ENCODE results near the gene DNAI2.

DNAI2 gene

DNA sequence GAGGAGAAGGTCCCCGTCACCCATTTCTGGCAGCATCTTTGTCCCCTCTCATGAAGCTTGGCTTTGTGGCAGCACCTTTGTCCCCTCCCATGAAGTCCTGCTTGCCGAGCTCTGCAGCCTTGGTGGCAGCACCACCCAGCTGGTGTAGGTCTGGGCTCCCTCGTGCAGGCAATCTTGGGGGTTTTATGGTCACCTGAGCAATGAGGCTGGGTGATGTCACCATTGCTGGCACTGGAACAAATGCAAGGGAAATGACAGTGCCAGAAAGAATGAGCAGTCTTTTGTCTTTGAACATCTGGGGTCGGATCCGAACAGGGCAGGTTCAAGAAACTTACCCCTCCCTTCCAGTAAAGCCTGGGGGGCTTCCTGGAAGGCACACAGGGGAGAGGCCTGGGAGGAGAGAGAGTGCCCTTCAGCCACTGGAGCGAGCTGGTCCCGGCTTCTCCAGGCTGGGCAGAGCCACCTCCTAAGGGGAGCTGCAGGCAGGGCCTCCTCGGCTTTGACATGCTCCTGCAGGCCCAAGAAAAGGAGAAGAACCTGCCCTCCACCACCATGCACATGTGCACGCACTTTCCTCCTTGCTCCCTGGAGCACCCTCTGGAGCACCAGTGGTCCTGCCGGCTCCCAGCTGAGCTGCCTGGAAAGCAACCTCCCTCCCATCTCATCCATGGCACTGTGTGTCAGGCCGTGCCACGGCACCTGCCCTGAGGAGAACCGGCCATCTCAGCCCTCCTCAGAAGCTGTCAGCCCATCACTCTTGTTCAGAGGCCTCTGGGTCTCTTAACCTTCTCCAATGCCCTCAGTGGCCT lies 71.6 kb downstream of the DNAI2 start:
- Histone ChIP-seq H3K36me3 (ENCODE audit: control insufficient read depth, insufficient read depth, low read length) (no peaks in the 10 kb centered on the region), H3K4me3 (ENCODE audit: insufficient read depth, low read depth, low read length, poor library complexity, severe bottlenecking) (no peak overlapping the region), H3K27ac (ENCODE audit: insufficient read depth, low read length, poor library complexity, severe bottlenecking) (no peak overlapping the region), H3K9me3 (ENCODE audit: control insufficient read depth, low read length) (no peaks in the 10 kb centered on the region), H3K4me1 (ENCODE audit: control insufficient read depth, insufficient read depth, low read length, poor library complexity, severe bottlenecking) (no peaks in the 10 kb centered on the region), H3K27me3 (replicated peaks; ENCODE audit: control insufficient read depth, insufficient read depth, low read length, poor library complexity, severe bottlenecking) (no peaks in the 10 kb centered on the region)
- no peak for DNase-seq

DNA sequence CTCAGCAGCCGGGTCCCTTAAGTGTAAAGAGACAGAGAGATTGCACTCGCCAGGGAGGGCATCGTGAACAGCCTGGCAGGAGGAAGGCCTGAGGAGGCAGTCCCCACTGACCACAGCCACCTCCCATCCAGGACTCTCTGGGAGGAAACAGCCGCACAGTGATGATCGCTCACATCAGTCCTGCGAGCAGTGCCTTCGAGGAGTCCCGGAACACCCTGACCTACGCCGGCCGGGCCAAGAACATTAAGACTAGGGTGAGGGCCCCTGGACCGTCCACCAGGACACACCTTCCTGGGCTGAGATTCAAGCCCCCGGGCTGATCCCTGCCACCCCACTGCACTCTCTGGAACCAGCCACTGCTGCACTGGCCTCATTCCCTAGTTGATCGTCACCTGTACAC lies 73.6 kb downstream of the DNAI2 start:
- H3K27me3 ChIP-seq (replicated peaks; ENCODE audit: control insufficient read depth, insufficient read depth, low read length, poor library complexity, severe bottlenecking), result no peaks in the 10 kb centered on the region
- H3K36me3 ChIP-seq (ENCODE audit: control insufficient read depth, insufficient read depth, low read length), result no peaks in the 10 kb centered on the region
- H3K4me3 ChIP-seq (ENCODE audit: insufficient read depth, low read depth, low read length, poor library complexity, severe bottlenecking), result no peak overlapping the region
- H3K4me1 ChIP-seq (ENCODE audit: control insufficient read depth, insufficient read depth, low read length, poor library complexity, severe bottlenecking), result no peaks in the 10 kb centered on the region
- H3K27ac ChIP-seq (ENCODE audit: insufficient read depth, low read length, poor library complexity, severe bottlenecking), result no peak overlapping the region
- no peak for DNase-seq
- H3K9me3 ChIP-seq (ENCODE audit: control insufficient read depth, low read length), result no peaks in the 10 kb centered on the region

DNA sequence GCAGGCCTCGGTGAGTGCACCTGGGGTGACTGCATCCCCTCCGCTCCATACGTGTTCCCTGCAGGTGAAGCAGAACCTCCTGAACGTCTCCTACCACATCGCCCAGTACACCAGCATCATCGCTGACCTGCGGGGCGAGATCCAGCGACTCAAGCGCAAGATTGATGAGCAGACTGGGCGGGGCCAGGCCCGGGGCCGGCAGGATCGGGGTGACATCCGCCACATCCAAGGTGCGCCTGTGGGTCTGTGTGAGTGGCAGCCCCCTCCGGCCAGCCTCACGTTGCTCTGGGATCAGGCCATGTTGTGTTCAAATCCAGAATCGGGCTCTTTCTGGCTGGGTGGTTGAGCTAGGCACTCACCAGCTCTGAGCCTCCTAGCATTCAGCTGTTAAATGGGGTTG lies 75.1 kb downstream of the DNAI2 start:
- no peaks in the 10 kb centered on the region for H3K9me3 ChIP-seq (ENCODE audit: control insufficient read depth, low read length)
- peaks cover 4% of the 10 kb centered on the region for H3K4me1 ChIP-seq (ENCODE audit: control insufficient read depth, insufficient read depth, low read length, poor library complexity, severe bottlenecking)
- no peak overlapping the region for H3K27ac ChIP-seq (ENCODE audit: insufficient read depth, low read length, poor library complexity, severe bottlenecking)
- DNase-seq, result no peak
- peaks cover 4% of the 10 kb centered on the region for H3K27me3 ChIP-seq (replicated peaks; ENCODE audit: control insufficient read depth, insufficient read depth, low read length, poor library complexity, severe bottlenecking)
- no peak overlapping the region for H3K4me3 ChIP-seq (ENCODE audit: insufficient read depth, low read depth, low read length, poor library complexity, severe bottlenecking)
- H3K36me3 ChIP-seq (ENCODE audit: control insufficient read depth, insufficient read depth, low read length), result no peaks in the 10 kb centered on the region

DNA sequence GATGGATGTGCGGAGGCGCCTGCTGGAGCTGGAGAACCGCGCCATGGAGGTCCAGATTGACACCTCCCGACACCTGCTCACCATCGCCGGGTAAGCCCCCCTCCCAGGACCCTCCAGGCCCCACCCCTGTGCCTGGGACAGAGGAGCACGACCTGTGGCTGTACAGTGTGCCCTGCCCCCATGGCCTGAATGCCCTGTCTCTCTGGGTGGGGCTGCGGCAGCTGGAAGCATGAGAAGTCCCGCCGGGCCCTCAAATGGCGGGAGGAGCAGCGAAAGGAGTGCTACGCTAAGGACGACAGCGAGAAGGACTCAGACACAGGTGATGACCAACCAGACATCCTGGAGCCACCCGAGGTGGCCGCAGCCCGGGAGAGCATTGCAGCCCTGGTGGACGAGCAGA lies 76.5 kb downstream of the DNAI2 start:
- H3K4me3 ChIP-seq (ENCODE audit: insufficient read depth, low read depth, low read length, poor library complexity, severe bottlenecking), result no peak overlapping the region
- no peak for DNase-seq
- H3K4me1 ChIP-seq (ENCODE audit: control insufficient read depth, insufficient read depth, low read length, poor library complexity, severe bottlenecking), result peaks cover 5% of the 10 kb centered on the region
- no peaks in the 10 kb centered on the region for H3K36me3 ChIP-seq (ENCODE audit: control insufficient read depth, insufficient read depth, low read length)
- no peak overlapping the region for H3K27ac ChIP-seq (ENCODE audit: insufficient read depth, low read length, poor library complexity, severe bottlenecking)
- H3K9me3 ChIP-seq (ENCODE audit: control insufficient read depth, low read length), result no peaks in the 10 kb centered on the region
- H3K27me3 ChIP-seq (replicated peaks; ENCODE audit: control insufficient read depth, insufficient read depth, low read length, poor library complexity, severe bottlenecking), result peaks cover 4% of the 10 kb centered on the region

DNA sequence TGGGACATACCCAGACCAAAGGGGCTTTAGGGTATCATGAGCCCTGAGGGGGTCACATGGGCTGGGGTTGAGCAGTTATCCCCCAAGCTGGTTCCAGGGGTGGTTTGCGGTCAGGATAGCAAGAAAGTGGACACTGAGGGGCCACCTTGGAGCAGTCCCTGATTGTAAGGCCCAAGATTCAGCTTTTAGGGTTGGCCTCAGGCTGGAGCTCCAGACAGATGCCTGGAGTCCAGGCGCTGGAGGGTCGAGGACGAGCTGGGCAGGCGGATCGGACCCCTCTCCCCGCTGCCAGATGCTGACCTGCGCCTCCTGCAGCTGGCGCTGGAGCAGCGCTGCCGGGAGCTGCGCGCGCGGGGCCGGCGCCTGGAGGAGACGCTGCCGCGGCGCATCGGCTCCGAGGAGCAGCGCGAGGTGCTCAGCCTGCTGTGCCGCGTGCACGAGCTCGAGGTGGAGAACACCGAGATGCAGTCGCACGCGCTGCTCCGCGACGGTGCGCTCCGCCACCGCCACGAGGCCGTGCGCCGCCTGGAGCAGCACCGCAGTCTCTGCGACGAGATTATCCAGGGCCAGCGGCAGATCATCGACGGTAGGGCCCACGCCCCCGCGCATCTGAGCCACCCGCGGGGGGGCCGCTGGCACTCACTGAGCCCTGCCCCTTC lies 77.6 kb downstream of the DNAI2 start:
- no peak overlapping the region for H3K4me3 ChIP-seq (ENCODE audit: insufficient read depth, low read depth, low read length, poor library complexity, severe bottlenecking)
- peaks cover 4% of the 10 kb centered on the region for H3K27me3 ChIP-seq (replicated peaks; ENCODE audit: control insufficient read depth, insufficient read depth, low read length, poor library complexity, severe bottlenecking)
- H3K27ac ChIP-seq (ENCODE audit: insufficient read depth, low read length, poor library complexity, severe bottlenecking), result no peak overlapping the region
- DNase-seq, result no peak
- peaks cover 8% of the 10 kb centered on the region for H3K4me1 ChIP-seq (ENCODE audit: control insufficient read depth, insufficient read depth, low read length, poor library complexity, severe bottlenecking)
- no peaks in the 10 kb centered on the region for H3K9me3 ChIP-seq (ENCODE audit: control insufficient read depth, low read length)
- H3K36me3 ChIP-seq (ENCODE audit: control insufficient read depth, insufficient read depth, low read length), result no peaks in the 10 kb centered on the region

DNA sequence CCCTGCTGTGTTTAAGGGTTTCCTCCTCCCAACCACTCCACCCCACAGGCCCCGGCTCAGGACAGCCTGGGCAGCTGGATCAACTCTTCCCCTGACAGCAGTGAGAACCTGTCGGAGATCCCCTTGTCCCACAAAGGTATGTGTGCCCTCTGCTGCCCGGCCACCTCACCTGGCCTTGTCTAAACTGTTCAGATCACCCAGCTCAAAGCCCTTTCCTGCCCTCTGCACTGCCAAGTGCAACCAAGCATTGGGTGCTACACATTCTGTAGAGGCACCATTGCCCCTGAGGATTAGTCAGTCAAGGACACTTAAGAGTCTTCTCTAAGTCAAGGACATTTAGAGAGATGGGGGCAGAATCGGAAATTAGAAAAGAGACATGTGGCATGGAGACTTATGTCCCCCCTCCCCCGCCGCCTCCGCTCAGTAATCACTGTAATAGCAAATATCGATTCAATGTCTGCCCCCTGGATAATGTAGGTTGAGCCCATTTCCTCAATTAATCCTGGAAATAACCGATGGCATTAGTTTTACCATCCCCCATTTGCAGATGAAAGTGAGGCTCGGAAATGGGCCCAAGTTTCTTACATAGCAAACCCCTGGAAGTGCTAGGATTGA lies 79.5 kb downstream of the DNAI2 start:
- H3K36me3 ChIP-seq (ENCODE audit: control insufficient read depth, insufficient read depth, low read length), result no peaks in the 10 kb centered on the region
- no peak overlapping the region for H3K4me3 ChIP-seq (ENCODE audit: insufficient read depth, low read depth, low read length, poor library complexity, severe bottlenecking)
- DNase-seq, result no peak
- no peaks in the 10 kb centered on the region for H3K9me3 ChIP-seq (ENCODE audit: control insufficient read depth, low read length)
- peaks cover 14% of the 10 kb centered on the region for H3K4me1 ChIP-seq (ENCODE audit: control insufficient read depth, insufficient read depth, low read length, poor library complexity, severe bottlenecking)
- no peak overlapping the region for H3K27ac ChIP-seq (ENCODE audit: insufficient read depth, low read length, poor library complexity, severe bottlenecking)
- peaks cover 14% of the 10 kb centered on the region for H3K27me3 ChIP-seq (replicated peaks; ENCODE audit: control insufficient read depth, insufficient read depth, low read length, poor library complexity, severe bottlenecking)

DNA sequence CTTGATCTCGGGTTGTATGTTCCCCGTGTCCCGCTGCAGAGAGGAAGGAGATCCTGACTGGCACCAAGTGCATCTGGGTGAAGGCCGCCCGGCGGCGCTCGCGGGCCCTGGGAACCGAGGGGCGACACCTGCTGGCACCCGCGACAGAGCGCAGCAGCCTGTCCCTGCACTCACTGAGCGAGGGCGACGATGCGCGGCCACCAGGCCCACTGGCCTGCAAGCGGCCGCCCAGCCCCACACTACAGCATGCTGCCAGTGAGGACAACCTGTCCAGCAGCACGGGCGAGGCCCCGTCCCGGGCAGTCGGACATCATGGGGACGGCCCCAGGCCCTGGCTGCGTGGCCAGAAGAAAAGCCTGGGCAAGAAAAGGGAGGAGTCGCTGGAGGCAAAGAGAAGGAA lies 80.1 kb downstream of the DNAI2 start:
- H3K36me3 ChIP-seq (ENCODE audit: control insufficient read depth, insufficient read depth, low read length), result no peaks in the 10 kb centered on the region
- H3K9me3 ChIP-seq (ENCODE audit: control insufficient read depth, low read length), result no peaks in the 10 kb centered on the region
- peaks cover 18% of the 10 kb centered on the region for H3K27me3 ChIP-seq (replicated peaks; ENCODE audit: control insufficient read depth, insufficient read depth, low read length, poor library complexity, severe bottlenecking)
- no peak overlapping the region for H3K4me3 ChIP-seq (ENCODE audit: insufficient read depth, low read depth, low read length, poor library complexity, severe bottlenecking)
- DNase-seq, result peak in 1 of 3 donors; percentile 40
- H3K27ac ChIP-seq (ENCODE audit: insufficient read depth, low read length, poor library complexity, severe bottlenecking), result no peak overlapping the region
- H3K4me1 ChIP-seq (ENCODE audit: control insufficient read depth, insufficient read depth, low read length, poor library complexity, severe bottlenecking), result peaks cover 14% of the 10 kb centered on the region

DNA sequence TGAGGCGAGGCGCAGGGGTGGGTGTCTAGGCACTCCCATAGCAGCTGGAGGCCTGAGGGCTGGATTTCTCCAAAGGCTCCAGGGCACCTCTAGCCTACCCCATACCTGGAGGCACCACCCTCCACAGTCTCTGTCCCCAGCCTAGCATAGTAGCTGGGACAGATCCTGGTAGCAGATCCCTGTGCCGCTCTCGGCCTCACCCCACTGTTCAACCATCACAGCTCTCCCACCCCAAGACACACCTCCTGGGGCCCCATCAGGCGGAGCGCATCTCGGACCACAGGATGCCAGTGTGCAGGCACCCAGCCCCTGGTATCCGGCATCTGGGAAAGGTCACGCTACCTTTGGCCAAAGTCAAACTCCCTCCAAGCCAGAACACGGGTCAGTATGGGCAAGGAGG lies 80.5 kb downstream of the DNAI2 start:
- Histone ChIP-seq H3K36me3 (ENCODE audit: control insufficient read depth, insufficient read depth, low read length) (no peaks in the 10 kb centered on the region), H3K4me1 (ENCODE audit: control insufficient read depth, insufficient read depth, low read length, poor library complexity, severe bottlenecking) (peaks cover 14% of the 10 kb centered on the region), H3K27ac (ENCODE audit: insufficient read depth, low read length, poor library complexity, severe bottlenecking) (no peak overlapping the region), H3K4me3 (ENCODE audit: insufficient read depth, low read depth, low read length, poor library complexity, severe bottlenecking) (no peak overlapping the region), H3K27me3 (replicated peaks; ENCODE audit: control insufficient read depth, insufficient read depth, low read length, poor library complexity, severe bottlenecking) (peaks cover 18% of the 10 kb centered on the region), H3K9me3 (ENCODE audit: control insufficient read depth, low read length) (no peaks in the 10 kb centered on the region)
- no peak for DNase-seq

DNA sequence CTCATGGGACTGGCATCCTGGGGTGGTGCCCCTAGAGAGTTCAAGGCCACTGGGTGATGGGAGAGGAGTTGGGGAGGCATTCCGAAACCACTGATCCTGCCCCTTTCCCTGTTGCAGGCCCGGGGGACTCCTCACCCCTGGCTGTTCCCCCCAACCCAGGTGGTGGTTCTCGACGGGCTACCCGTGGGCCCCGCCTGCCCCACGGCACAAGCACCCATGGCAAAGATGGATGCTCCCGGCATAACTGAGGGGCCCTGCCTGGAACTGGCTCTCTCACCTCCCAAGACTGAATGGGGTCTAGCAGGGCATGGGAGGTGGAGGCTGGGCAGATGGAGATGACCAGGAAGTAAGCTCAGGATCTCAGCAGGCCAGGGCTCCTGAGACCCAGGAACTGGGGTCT lies 81.0 kb downstream of the DNAI2 start:
- DNase-seq, result no peak
- Histone ChIP-seq H3K36me3 (ENCODE audit: control insufficient read depth, insufficient read depth, low read length) (no peaks in the 10 kb centered on the region), H3K27me3 (replicated peaks; ENCODE audit: control insufficient read depth, insufficient read depth, low read length, poor library complexity, severe bottlenecking) (peaks cover 18% of the 10 kb centered on the region), H3K9me3 (ENCODE audit: control insufficient read depth, low read length) (no peaks in the 10 kb centered on the region), H3K4me3 (ENCODE audit: insufficient read depth, low read depth, low read length, poor library complexity, severe bottlenecking) (no peak overlapping the region), H3K4me1 (ENCODE audit: control insufficient read depth, insufficient read depth, low read length, poor library complexity, severe bottlenecking) (peaks cover 14% of the 10 kb centered on the region), H3K27ac (ENCODE audit: insufficient read depth, low read length, poor library complexity, severe bottlenecking) (no peak overlapping the region)

Data from effector memory CD4-positive, alpha-beta T cell (primary cell).